Brain microvascular endothelial cell (primary cell): ENCODE data around the gene PDE1C.

Experiments used
- DNase-seq: peaks from one replicate; pipeline ENCODE4 v3.0.0-alpha.2; 2020
- H3K27ac ChIP-seq: fragments of 250-450 bp; sonication (Bioruptor Pico); 2 replicates; pipeline ENCODE4 v1.5.1; 2020; ENCODE audit warnings: mild to moderate bottlenecking, moderate library complexity
- H3K27me3 ChIP-seq: fragments of 250-450 bp; sonication (Bioruptor Pico); replicated peaks from 2 replicates; pipeline ENCODE4 v1.5.1; 2020; ENCODE audit warnings: mild to moderate bottlenecking
- H3K36me3 ChIP-seq: fragments of 250-450 bp; sonication (Bioruptor Pico); replicated peaks from 2 replicates; pipeline ENCODE4 v1.5.1; 2020; ENCODE audit warnings: mild to moderate bottlenecking
- H3K4me3 ChIP-seq: 2 replicates; pipeline ENCODE4 v1.5.1; 2011; ENCODE audit warnings: low read depth, mild to moderate bottlenecking, control low read depth, low read length, moderate library complexity
- in situ Hi-C: cut with HindIII; loops from 2 replicates; pipeline ENCODE4 v1.10.0; 2017; ENCODE audit warnings: low sequenced_read_pairs, low pct_ligation_motif_present
- TF ChIP-seq, protein P1 (sequence below): IDR thresholded peaks from 2 replicates; pipeline ENCODE4 v1.5.1; 2011; ENCODE audit warnings: low read depth, mild to moderate bottlenecking, moderate library complexity, low read length, control low read depth, inconsistent platforms; ENCODE audit errors: missing control alignments

PDE1C gene

GRCh38 chr7:31716355-31716754 lies 353.9 kb downstream of the PDE1C start:
- H3K4me3 ChIP-seq = no peak overlapping the region
- in situ Hi-C loops = no loop called here
- H3K27me3 ChIP-seq = no peaks in the 10 kb centered on the region
- no peak overlapping the region for H3K27ac ChIP-seq
- DNase-seq = no peak
- TF ChIP-seq, protein P1, sequence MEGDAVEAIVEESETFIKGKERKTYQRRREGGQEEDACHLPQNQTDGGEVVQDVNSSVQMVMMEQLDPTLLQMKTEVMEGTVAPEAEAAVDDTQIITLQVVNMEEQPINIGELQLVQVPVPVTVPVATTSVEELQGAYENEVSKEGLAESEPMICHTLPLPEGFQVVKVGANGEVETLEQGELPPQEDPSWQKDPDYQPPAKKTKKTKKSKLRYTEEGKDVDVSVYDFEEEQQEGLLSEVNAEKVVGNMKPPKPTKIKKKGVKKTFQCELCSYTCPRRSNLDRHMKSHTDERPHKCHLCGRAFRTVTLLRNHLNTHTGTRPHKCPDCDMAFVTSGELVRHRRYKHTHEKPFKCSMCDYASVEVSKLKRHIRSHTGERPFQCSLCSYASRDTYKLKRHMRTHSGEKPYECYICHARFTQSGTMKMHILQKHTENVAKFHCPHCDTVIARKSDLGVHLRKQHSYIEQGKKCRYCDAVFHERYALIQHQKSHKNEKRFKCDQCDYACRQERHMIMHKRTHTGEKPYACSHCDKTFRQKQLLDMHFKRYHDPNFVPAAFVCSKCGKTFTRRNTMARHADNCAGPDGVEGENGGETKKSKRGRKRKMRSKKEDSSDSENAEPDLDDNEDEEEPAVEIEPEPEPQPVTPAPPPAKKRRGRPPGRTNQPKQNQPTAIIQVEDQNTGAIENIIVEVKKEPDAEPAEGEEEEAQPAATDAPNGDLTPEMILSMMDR = no peak
- no peaks in the 10 kb centered on the region for H3K36me3 ChIP-seq

GRCh38 chr7:31710171-31710570 lies 360.0 kb downstream of the PDE1C start:
- DNase-seq = no peak
- in situ Hi-C loops = no loop called here

DNA sequence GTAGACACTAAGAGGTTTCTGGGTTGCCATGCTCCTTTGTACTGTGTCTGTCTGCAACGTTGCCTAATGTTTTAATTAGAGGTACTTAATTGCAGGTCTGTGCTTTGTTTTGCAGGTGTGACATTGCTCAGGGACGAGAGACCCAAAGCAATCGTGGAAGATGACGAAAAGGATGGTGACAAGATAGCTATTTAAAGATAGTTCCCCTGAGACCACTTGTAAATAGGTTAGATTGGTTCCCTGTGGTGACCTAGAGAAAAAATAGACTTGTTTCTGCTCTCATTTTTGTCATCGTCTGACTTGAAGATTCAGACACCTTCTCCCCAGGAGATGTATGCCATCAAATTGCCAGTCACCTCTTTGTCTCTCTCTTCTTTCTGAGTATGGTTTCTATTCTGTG lies 363.1 kb downstream of the PDE1C start:
- Histone ChIP-seq H3K27ac (no peak overlapping the region), H3K36me3 (no peaks in the 10 kb centered on the region), H3K27me3 (no peaks in the 10 kb centered on the region), H3K4me3 (no peak overlapping the region)
- in situ Hi-C loops = no loop called here
- no peak for DNase-seq
- TF ChIP-seq, protein P1 = no peak

More at GRCh38 chr7:31710171-31710570, 360.0 kb downstream of the PDE1C start:
- Histone ChIP-seq H3K27me3 (no peaks in the 10 kb centered on the region), H3K4me3 (no peak overlapping the region), H3K36me3 (no peaks in the 10 kb centered on the region), H3K27ac (no peak overlapping the region)
- TF ChIP-seq, protein P1 = no peak

DNA sequence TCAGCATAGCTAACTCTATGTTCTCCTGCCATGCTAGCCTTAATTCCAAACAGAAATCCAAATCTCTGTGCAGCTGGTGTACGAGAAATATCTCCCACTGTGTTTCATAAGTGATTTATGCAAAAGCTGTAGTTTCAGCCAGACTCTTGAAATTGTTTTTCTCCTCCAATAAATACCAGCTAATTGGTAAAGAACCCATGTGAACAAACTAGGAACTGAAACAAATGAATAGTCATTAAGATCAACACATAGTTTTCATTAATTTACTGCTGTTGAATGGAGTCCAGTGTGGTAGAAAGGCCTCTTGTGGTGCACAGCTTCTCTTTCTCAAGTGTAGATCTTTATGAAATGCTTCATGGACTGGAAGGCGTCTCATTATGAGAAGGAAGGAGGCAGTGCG lies 364.8 kb downstream of the PDE1C start:
- in situ Hi-C loops = no loop called here
- no peak overlapping the region for H3K27ac ChIP-seq
- H3K36me3 ChIP-seq = no peaks in the 10 kb centered on the region
- H3K27me3 ChIP-seq = no peaks in the 10 kb centered on the region
- TF ChIP-seq, protein P1 = no peak
- H3K4me3 ChIP-seq = no peak overlapping the region
- no peak for DNase-seq

DNA sequence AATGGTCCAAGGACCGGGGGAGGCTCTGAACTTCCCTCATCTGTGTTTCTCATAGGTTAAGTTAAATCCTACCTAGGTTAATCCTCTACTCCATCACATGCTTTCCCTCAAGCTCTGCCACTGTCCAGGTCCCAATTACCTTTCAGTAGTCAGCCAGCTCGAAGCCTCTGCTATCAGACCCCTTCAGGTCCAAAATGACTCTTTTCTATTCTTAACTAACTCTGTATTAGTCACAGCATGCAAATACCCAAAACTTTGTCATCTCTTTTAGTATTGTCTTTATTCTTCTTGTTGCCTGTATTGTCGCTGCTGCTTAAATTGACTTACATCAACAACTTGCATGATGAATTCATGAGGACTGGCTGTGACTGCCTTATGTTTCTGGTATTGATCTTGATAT lies 367.9 kb downstream of the PDE1C start:
- H3K36me3 ChIP-seq = no peaks in the 10 kb centered on the region
- H3K27me3 ChIP-seq = no peaks in the 10 kb centered on the region
- DNase-seq = no peak
- in situ Hi-C loops = no loop called here
- H3K4me3 ChIP-seq = no peak overlapping the region
- TF ChIP-seq, protein P1 = no peak
- no peak overlapping the region for H3K27ac ChIP-seq
